Stimulated activated CD8-positive, alpha-beta memory T cell treated with anti-CD3 and anti-CD28 coated beads, Interleukin-4, amount 100 ng/mL, for 24 hours (primary cell): ENCODE results near the gene PPP1R14C.

ENCODE experiments used
- DNase-seq: peaks from one replicate; pipeline ENCODE4 v3.0.0-alpha.2; 2020; ENCODE audit warnings: low read depth

PPP1R14C gene

DNA sequence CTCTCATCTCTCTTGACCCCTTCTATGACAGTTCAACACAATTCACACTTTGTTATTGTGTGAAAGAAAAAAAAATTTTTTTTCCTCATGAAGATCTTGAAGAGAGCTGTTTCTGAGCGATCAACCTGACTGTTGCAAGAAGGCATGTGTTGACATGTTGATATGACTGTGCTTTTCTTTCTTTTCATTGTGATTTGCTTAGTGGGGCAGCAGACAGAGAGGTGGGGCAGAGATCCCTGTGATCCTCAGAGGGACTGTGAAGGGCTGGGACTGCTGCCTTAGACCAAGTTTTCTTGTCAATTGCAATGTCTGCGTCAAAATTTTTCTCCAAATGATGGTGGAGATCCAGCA lies 155.2 kb downstream of the PPP1R14C start:
- DNase-seq = no peak

DNA sequence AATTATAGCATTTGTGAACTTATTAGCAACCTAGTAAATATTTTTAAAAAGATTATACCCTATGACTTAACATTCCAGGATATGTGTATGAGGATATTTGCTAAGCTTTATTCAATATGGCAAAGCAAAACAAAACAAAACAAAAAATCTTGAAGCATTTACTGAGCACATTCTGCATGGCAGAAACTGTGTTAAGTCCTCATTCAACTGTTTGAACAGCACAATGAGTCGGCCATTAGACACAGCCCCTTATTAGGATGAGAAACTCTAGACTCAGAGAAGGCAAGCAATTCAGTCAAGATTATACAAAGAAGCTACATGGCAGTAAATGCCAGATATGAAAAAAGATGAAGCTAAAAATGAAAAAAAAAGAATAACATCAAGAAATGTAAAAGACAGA lies 155.8 kb downstream of the PPP1R14C start:
- DNase-seq = no peak
